OCI-LY1 (cell line): Measurements from ENCODE around the gene KCNA2.

ENCODE experiments used
- CTCF ChIP-seq: fragments of 200-600 bp; sonication (generic), shearing (Covaris generic); IDR thresholded peaks from 2 replicates; pipeline ENCODE4 v1.5.1; 2017; ENCODE audit warnings: mild to moderate bottlenecking, antibody characterized with exemption, low read length, moderate library complexity, mixed read lengths
- EZH2 ChIP-seq: fragments of 200-600 bp; sonication (generic), shearing (Covaris generic); IDR thresholded peaks from 2 replicates; pipeline ENCODE4 v1.8.0; 2017; ENCODE audit warnings: borderline replicate concordance, mixed run types, mild to moderate bottlenecking, antibody characterized with exemption, low read length, moderate library complexity, mixed read lengths

- TF ChIP-seq CTCF (no peak), EZH2 (no peak)
Observed at GRCh38 chr1:110594456-110595352, 11.5 kb downstream of the KCNA2 start.
